Right renal cortex interstitium (tissue), 3 donors: ENCODE results near the gene TEP1. TPM values are rescaled to one million over a fixed set of nuclear protein-coding genes. Genes with fewer than 3 reads are reported as not detected.

ENCODE experiments used
- DNase-seq, 3 donors: peaks; one replicate each; pipeline ENCODE4 v3.0.0-alpha.2; 2013; ENCODE audit warnings: low read depth in 3 of 3, low spot score in 2 of 3
- polyA plus RNA-seq, 3 donors: library from polyadenylated mRNA; unstranded; fragments of 120-200 nt; gene quantifications; one replicate each; pipeline ENCODE4 v1.2.1, GENCODE V29; 2013; ENCODE audit not compliant: insufficient read length in 3 of 3

The TEP1 gene
- polyA plus RNA-seq, 3 donors, result 17.1 to 18.4 (median 18.4) TPM

DNA sequence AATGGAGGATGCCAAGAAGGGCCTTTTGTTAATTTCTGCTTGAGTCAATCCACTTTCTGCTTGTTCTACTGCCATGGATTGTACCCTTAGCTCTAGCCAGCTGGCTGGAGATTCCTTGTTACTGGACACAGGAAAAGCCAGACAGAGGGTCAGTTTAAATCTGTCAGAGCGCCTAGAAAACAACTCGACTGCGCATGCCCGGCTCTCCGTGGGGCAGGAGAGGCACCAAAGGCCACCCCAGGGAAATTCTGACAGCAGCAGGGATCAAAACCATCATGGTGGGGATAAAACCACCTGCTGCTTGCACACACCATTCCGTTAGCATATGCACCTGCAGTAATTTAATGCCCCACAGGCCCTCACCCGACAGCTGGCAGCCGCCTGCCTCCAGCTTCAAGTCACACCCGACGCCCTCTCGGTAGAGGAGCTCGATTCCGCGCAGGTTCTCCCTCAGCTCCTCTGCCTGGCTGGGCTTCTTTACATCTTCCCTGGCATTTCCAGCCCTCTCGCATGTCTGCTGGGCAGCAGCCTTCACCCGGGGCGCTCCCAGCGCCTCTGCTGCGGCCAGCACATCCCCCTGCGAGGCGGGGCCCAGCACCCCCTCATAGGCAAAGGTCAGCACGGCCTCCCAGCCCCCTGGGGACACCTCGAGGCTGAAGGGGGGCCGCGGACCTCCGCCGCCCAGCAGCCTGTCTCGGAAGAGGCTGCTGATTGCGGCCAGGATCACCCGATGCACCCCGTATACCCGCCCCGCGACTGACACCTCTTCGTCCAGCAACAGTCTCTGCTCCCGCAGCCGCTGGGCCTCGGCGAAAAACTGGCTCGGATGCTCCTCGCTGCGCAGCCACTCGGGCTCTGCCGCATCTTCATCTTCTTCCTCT is 21.6 kb upstream of the TEP1 start:
- DNase-seq, result no peak

DNA sequence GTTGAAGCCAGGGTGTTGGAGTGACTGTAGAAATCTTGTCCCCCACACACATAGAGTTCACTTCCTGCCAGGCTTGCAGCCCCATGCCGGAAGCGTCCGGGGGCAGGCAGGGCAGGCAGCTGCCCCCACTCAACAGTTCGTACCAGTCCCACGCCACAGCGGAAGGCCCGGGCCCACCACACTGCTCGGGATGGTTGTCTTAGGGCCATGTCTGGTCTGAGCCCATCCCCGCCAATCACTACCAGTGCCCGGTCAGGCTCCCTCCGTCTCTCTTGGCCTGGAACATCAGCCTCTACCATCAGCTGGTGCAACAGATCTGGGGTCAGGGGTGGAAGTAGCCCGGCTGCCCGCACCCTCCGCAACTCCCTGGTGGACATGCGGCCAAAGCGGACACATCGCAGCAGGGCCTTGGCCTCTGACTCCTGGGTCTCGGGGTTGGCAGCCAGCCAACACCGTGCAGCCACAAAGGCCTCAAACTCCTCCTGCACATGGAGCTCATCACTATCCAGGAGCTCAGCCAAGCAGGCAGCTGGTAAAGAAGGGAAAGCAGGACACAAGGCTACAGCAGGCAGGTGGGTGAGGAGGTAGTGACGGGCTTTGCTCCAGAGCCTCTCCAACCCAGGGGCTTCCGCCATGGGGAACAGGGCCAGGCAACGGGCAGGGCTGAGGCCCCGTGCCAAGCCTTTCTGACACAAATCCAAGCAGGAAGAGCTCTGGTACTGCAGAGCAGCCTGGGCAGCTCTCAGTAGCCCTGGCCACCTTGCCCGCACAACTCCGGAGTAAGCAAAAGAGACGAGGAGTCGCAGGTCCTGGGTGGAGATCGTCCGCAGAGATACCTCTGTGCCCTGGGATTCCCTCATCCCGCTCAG is 16.7 kb upstream of the TEP1 start:
- no peak for DNase-seq

DNA sequence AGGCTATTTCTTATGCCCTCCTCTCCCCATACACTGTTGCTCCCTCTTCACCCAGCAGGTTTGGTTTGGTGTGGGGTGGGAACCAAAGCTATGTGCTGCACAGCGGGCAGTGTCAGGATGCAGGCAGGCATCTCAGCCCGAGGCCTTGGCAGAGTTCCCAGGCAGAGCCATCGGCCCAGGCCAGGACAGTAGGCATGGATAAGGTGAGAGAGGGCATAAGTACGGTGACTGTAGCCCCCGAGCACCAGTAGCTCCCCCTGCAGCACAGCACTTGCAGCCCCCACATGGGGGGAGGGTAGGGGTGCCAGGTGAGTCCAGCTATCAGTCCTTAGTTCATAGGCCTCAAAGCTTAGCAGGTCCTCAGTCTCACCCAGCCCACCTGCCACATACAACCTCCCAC is 15.5 kb upstream of the TEP1 start:
- no peak for DNase-seq

DNA sequence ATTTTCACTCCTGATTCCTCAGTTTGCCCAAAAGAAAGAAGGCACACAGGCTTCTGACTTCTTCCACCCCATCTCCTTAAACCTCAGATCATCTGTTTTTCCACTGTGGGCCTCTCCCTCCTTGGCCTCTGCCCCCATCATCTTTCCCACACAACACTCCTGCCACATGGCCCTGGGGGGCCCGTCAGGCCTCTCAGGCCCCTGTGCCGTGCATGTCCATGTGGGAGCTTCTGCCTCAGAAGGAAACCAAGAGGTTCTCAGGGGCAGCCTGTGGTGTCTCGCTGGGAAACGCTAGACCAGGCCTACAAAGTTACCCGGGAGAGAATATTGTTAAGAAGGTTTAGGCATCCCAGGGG is 14.7 kb upstream of the TEP1 start:
- DNase-seq, result no peak

DNA sequence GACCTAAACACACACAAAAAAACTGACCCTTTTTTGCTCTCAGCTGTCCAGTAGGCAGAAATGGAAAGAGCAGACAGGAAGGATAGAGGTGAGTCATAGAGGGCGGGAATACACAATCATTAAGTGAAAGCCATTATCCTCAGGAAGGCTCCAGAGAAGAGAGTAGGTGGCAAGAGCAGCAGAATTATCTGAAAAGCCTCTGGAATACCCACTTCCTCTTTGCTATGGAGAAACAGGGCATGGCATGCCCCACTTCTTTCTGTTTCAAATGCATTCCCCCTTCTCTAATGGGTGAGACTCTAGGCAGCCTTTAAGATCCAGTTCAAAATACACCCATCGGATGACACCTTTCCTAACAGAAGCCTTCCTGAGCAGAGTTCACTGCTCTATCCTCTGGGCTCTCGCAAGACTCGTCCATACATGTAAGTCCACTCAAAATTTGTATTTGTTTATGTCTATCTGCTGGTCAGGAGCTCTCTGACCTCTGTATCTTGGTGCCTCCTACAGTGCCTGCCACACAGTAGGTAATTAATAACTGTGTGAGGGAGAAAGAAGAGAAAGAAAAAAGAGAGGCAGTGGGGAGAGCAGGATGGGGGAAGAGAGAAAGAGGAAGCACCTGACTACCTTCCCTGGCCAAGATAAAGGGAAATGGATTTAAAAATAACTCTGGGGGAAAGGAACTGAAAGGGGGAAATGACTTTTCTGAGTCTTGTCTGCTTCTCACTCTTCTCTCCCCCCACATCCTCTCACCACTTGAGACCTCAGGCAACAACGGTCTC is 14.1 kb upstream of the TEP1 start:
- no peak for DNase-seq

DNA sequence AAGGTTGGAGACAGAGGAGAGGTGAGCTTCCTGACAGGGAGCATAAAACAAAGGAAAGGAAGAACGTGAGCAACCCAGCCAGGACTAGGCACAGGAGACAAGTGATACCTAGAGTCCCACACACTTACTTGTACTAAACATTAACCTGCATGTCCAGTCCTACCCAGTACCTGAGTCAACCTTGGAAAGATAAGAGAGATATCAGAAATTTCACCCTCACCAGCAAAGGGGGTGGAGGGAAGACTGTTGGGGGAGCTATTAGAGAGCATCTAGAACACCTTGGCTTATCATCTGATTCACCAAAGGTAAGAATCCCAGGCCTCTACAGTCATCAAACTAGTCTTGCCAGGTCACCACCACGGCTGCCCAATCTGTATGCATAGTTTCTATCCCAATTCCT is 11.6 kb upstream of the TEP1 start:
- DNase-seq, result no peak

DNA sequence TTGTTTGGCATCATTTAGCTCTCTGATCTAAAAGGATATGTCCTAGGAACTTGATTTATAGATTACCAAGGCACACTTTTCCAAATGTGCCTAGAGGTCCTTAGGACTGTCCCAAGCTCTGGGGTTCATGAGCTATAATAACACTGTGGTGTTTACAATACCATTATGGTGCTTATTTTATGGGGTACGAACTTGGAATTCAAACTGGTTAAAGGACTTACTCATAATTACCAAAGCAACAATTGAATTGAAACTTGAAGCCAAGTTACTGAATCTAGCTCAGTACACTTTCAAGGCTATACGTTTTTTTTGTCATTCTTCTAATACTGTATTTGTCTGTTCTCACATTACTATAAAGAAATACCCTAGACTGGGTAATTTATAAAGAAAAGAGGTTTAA is 9.6 kb upstream of the TEP1 start:
- DNase-seq, result no peak

DNA sequence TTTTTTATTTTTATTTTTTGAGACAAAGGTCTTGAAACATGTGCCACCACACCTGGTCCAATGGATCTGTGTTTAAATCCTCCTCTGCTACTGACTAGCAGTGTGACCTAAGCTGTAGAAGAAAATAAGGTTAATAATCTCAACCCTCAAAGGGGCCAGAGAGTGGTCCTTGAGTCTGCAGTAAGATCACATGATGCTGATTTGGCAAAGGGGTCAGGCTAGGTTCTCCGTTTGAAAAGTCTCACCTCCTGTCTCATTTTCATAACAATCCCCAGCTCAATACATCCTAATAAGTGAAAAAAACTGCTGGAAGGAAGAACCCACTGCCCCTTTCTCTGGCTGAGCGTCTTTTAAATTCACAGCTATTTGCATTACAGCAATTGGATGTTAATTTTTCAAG is 8.0 kb upstream of the TEP1 start:
- no peak for DNase-seq

DNA sequence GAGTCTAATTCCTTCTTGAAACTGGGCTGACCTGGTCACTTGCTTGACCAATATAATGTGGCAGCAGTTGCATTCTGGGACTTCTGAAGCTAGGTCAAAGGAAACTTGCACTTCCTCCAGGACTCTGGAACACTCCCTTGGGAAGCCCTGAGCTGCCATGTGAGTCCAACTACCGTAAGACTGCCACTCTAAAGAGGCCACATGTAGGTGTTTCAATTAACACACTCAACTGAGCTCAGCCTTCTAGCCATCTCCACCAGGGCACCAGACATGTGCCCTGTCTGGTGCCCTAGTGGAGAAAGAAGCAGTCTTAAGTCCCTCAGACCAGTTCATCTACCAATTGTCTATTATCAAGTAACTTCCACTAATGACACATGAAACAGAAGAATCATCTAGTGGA is 6.1 kb upstream of the TEP1 start:
- no peak for DNase-seq

DNA sequence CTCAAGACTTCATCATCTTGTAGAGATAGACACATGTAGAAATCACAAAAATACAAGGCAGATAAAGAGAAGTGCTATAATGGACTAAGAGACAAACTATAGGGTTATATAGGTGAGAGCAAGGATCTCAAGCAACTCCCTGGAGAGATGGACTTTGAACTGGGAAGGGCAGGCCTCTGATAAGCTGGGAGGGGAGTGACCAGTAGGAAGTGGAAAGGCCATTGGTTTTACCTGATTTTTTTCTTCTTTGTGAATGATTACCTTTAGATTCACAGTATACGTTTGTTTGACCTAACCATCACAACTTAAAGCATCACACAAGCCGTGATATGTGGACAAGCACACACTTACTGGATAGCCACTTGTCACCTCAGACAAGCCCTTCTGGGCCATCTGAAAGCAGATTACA is 5.2 kb upstream of the TEP1 start:
- DNase-seq, result no peak

DNA sequence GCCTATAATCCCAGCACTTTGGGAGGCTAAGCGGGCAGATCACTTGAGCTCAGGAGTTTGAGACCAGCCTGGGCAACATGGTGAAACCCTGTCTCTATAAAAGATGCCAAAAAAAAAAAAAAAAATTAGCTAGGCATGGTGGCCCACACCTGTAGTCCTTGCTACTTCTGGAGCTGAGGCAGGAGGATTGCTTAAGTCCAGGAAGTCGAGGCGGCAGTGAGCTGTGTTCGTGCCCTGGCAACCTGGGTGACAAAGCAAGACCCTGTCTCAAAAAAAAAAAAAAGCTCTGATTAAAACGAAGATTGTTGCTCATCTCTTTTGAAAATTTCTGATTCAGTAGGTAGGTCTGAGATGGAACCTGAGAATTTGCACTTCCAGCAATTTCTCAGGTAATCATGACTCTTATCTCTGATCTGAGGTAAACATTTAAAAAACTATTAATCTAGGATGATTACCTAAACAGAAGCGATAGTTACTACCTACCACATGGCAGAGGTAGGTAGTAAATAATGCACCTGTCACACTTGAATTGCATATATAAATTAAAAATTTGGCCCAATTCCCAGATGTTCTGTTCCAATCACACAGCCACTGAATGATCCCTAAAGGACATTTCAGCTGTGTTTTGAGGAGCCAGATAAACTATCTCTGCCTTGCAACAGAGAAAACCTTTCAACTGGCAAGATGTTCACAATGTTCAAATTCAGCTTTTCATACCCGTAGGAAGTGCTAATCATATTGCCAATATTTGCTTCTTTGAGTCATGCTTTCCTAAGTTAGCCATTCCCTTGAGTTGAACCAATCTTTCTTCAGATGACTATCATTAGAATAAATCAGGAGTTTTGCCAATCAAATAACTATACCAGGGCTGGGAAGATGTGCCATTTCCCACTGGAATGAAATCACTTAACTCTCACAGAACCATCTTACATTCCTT is 4.2 kb upstream of the TEP1 start:
- DNase-seq, result no peak

DNA sequence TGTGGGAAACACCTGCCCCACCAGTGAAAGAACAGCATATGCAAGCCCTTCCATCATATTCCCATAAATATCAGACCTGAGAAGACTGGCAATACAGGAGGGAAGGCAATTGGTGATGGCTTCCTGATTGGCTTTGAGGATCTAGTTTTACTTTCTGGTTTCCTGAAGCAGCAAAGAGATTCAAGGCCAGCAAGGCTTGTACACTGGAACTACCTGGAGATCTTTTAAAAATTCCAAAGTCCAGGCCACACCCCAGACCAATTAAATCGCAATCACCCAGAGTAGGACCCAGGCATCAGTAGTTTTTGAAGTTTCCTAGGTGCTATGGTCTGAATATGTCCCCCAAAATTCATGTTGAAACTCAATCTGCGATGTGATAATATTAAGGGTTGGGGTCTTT is 2.9 kb upstream of the TEP1 start:
- no peak for DNase-seq

DNA sequence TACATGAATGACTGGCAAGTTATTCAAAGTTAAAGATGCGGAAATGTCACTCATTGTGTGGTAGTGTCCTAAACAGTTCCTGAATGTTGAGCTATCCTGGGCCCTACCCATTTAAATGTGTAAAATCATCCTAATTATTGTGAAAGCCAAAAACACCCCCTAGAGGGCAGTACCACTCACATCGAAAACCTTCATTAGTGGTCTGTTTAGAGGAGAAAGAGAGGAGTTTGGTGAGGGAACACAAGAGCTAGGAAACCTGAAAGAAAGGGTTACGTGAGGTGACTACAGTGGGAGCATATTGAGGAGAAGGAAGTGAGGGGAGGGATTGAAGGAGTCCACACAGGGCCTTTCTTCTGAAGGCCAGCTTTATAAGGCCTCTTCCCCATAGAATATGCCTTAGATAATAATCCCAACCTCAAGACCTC is 2.5 kb upstream of the TEP1 start:
- no peak for DNase-seq

DNA sequence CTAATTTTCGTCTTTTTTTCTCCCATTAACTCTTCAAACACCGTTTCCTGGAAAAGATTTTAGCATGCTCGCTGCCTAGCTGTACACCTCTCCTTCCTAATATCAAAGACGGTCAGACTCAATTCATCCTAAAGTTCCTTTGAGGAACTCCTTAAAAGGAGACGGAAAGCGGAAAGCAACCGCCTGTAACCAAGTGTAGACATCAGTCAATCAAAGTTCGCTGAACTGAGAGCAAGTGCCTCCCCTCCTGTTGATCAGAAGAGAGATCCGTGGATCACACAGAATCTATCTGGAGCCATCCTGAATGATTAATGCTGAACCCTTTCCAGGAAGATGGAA is 412 bp upstream of the TEP1 start:
- no peak for DNase-seq

DNA sequence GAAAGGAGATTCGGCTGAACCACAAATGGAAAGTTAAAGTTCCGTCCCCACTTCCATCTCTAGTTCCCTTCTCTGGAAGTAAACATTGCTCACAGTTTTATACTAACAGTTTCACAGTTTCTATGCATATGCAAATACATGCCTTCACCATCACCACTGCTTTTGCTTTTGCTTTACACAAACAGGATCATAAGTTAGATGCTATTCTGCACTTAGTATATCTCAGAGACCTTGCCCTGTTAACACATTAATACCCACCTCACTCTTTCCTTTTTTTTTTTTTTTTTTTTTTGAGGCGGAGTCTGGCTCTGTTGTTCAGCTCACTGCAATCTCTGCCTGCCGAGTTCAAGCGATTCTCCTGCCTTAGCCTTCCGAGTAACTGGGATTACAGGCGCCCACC is 890 bp downstream of the TEP1 start:
- no peak for DNase-seq

DNA sequence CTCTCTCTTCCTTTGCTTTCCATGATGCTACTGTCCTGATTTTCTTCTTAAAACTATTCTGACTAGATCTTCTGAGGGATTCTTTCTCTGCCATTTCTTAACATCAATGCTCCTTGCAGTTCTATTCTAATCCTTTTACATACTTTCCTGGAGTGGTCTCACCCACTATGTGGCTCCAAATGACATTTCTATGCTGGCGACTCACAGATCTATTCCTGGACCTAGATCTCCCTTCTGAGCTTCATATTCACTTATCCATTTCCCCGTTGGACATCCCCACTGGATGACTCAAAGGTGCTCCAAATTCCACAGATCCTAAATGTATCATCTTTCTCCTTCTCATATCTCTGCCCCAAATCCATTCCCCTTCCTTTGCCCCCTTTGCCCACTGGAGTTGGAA is 4.1 kb downstream of the TEP1 start:
- DNase-seq, result no peak

DNA sequence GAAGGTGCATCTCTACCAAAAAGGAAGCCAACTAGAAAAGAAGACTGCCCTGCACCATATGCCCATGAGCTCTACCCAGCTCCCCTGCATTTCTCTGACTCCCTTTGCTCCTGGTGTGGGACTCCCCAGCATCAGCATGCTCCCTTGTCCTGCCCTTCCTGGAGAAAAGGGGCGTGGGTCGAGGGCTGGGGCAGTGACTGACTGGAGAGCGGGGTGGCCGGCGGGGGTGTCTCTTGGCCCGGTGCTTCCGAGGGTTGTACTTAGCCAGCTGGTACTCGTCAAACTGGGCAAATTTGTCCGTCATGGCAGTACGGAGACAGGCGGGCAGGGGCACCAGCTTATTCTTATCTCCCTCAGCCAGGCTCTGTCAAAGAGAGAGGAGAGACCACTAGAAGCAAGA is 9.8 kb downstream of the TEP1 start:
- no peak for DNase-seq

DNA sequence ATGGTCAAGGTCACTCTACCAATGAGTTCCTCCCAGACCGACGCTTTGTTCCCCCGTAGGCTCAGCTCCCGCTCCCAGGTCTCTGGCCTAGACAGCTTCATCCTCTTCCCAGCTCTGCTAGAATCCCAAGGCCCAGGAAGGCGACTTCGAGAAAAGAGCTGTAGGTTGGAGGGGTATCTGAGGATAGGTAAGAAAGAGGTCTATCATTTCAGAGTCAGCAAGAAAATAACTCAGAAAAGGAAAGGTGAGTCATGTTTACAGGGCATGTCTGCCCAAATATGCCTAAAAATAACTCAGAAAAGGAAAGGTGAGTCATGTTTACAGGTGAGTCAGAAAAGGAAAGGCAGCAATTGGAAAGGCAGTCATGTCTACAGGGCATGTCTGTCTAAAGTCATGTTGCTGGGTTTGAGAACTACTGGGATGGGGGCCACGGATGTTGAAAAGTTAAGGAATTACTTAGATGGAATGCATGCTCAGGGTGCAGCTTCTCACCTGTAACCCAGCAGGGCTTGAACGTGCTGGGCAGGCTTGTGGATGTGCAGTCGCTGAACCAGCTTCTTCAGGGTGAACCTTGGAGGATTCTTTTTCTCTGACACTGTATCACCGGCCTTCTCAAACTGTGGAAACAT is 12.2 kb downstream of the TEP1 start:
- DNase-seq, result no peak

DNA sequence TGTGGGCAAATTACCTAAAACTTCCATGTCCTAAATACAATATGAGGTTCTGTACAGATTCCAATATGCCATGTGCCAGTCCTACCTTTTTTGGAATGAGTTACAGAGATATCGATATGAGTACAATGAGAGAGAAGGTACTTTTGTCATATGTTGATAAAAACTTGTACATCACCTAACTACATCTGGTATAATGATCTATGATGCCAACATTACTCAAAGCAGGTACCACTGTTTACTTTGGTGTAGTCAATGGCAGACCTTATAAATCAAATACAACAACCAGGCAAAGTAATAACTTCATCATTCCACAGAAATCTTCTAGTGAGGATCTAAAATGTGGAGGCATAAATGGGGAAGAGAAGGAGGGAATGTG is 12.7 kb downstream of the TEP1 start:
- DNase-seq, result no peak

DNA sequence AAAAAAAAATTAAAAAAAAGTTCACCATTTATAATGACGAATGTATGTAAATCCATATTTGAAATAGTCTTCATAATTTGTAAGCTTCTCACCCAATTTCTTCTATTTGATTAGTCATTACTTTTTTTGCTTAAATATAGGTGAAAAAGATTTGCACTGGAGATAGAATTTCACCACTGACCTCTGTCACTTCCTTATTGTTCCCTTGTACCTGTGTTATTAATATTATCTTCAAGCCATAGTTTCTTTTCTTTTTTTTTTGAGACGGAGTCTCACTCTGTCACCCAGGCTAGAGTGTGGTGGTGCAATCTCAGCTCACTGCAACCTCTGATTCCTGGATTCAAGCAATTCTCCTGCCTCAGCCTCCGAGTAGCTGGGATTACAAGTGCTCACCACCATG is 15.8 kb downstream of the TEP1 start:
- no peak for DNase-seq
